SK-N-MC (cell line): ENCODE measurements around the gene FARS2.

Experiments used
- EZH2 ChIP-seq: fragments of 200-600 bp; sonication (generic); IDR thresholded peaks from one replicate; pipeline ENCODE4 v1.6.1; 2017; ENCODE audit warnings: antibody characterized with exemption
- POLR2AphosphoS5 ChIP-seq: IDR thresholded peaks from 2 replicates; pipeline ENCODE4 v1.6.1; 2012; ENCODE audit warnings: mild to moderate bottlenecking, low read depth, low read length, borderline replicate concordance

DNA sequence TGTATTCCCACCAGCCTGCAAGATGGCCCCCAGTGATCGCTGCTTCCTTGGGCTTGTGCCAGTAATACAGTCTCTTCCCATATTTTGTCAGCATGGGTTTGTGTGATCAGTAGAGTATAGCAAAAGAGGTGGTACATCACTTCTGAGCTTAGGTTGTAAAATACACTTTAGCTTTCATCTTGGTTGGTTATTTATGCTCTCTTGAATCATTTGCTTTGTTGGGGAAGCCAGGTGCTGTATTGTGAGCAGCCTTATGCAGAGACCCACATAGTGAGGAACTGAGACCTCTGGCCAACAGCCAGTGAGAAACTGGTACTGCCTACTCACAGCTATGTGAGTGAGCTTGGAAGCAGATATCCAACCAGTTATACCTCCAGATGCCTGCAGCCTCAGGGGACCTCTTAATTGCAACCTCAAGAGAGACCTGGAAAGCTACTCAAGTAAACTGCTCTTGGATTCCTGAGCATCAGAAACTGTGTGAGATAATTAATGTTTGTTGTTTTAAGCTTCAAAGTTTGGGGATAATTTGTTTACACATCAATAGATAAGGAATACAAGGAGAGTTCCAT, 229.3 kb downstream of the FARS2 start:
- TF ChIP-seq EZH2 (no peak), POLR2AphosphoS5 (no peak)
